Body of pancreas (tissue), 4 donors: ENCODE results near the gene CCDC66. TPM values are rescaled to one million over a fixed set of nuclear protein-coding genes. Genes with fewer than 3 reads are reported as not detected.

ENCODE experiments used
- ATAC-seq: fragments of 150-250 bp; one replicate; pipeline ENCODE4 v1.9.1; 2016
- DNase-seq, 4 donors: peaks; one replicate each; pipeline ENCODE4 v3.0.0-alpha.2; 2019
- H3K27ac ChIP-seq, 4 donors: fragments of 200-600 bp; sonication (generic); 1 replicate in 3 of 4; 2 replicates in 1 of 4; pipeline versions ENCODE4 v1.5.1 to v1.6.1; 2016 to 2019; ENCODE audit warnings: mild to moderate bottlenecking in 1 of 4, mixed read lengths in 1 of 4, moderate library complexity in 1 of 4
- H3K27me3 ChIP-seq, 2 donors: fragments of 200-600 bp; sonication (generic); one replicate each; pipeline ENCODE4 v1.6.0; 2016; ENCODE audit warnings: mild to moderate bottlenecking in 1 of 2
- H3K36me3 ChIP-seq, 2 donors: fragments of 200-600 bp; sonication (generic); replicated peaks in 1 of 2; 2 replicates each; pipeline ENCODE4 v1.5.1; 2016; ENCODE audit warnings: low read depth in 2 of 2; ENCODE audit not compliant: insufficient read depth in 1 of 2
- H3K4me1 ChIP-seq: fragments of 200-600 bp; sonication (generic); one replicate; pipeline ENCODE4 v1.6.0; 2016
- H3K4me3 ChIP-seq, 2 donors: fragments of 200-600 bp; sonication (generic); 1 replicate in 1 of 2; 2 replicates in 1 of 2; pipeline ENCODE4 v1.5.1; 2016 to 2019
- H3K9me3 ChIP-seq, 3 donors: fragments of 200-600 bp; sonication (generic); 1 replicate in 2 of 3; 2 replicates in 1 of 3; pipeline ENCODE4 v1.5.1; 2016
- POLR2A ChIP-seq, 3 donors: fragments of 450-650 bp; IDR thresholded peaks; one replicate each; pipeline ENCODE4 v1.6.1; 2016; ENCODE audit warnings: antibody characterized with exemption in 3 of 3, mild to moderate bottlenecking in 2 of 3
- WGBS, 2 donors: methylation state at CpG; one replicate each; pipeline ENCODE4 v1.1.5; 2017; 5-methylcytosine and 5-hydroxymethylcytosine counted together
- intact Hi-C: fragments of 100-400 bp; cut with DNase I; formaldehyde crosslinking; loops from one replicate; pipeline ENCODE4 v1.15.1; 2023
- total RNA-seq, 2 donors: library from RNA; depleted of rRNA; stranded (reverse); fragments of >200 nt; gene quantifications; one replicate each; pipeline ENCODE4 v1.1.0, GENCODE V29; 2016
- TF ChIP-seq, protein P1 (sequence below), 7 experiments: fragments of 450-650 bp in 4 of 7; fragments of 200-600 bp in 3 of 7; sonication (generic) in 3 of 7; IDR thresholded peaks; one replicate each; pipeline ENCODE4 v1.5.1; 2016 to 2019; ENCODE audit warnings: antibody characterized with exemption in 7 of 7

The CCDC66 gene
- total RNA-seq, 2 donors from 2014 or later: 28.0 to 43.8 TPM

DNA sequence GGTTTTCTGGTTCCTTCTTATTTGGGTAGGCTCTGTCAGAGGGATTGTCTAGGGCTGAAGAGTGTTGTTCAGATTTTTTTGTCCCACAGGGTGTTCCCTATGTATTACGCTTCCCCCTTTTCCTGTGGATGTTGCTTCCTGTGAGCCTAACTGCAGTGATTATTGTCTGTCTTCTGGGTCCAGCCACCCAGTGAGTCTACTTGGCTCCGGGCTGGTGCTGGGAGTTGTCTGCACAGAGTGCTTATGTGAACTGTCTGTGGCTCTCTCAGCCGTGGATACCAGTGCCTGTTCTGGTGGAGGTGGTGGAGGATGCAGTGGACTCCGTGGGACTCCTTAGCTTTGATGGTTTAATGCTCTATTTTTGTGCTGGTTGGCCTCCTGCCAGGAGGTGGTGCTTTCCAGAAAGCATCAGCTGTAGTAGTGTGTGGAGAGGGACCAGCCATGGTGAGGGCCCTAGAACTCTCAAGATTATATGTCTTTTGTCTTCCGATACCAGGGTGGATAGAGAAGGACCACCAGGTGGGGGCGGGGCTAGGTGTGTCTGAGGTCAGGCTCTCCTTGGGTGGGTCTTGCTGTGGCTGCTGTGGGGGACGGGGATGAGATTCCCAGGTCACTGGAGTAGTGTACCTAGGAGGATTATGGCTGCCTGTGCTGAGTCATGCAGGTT lies 53.8 kb downstream of the CCDC66 start:
- WGBS, 2 donors: 78 to 94% methylated on average over 7 of the region's 7 CpGs
- Histone ChIP-seq H3K27ac (no peak overlapping the region), H3K4me3 (no peak overlapping the region), H3K27me3 (no peaks in the 10 kb centered on the region), H3K9me3 (no peaks in the 10 kb centered on the region), H3K4me1 (no peaks in the 10 kb centered on the region), H3K36me3 (peaks cover 0 to 3% of the 10 kb centered on the region in 2 donors)
- intact Hi-C loops: no loop called here
- TF ChIP-seq POLR2A (IDR thresholded peaks at IDR 0.05): no peak
- ATAC-seq: no peak
- no peak for DNase-seq

DNA sequence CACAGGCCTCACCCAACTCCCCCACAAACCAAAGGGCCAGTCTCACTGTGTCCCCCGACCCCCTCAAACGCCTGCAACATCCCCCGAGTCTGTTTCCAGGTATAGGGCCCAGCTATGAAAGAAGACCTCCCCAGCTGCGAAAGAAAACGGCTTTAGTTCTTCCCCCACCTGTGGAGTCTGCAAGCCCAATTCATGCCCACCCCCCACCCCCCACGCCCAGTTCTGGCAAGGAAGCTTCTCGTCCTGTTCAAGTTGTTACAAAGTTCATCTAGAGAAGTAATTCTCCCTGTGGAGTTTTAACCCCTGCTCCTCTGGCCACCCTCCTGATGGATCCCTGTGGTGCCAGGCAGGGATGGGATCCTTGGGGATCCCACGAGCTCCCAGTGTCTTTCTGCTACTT lies 54.4 kb downstream of the CCDC66 start:
- no peaks in the 10 kb centered on the region for H3K27me3 ChIP-seq
- H3K9me3 ChIP-seq: no peaks in the 10 kb centered on the region
- intact Hi-C loops: no loop called here
- peaks cover 0 to 2% of the 10 kb centered on the region in 2 donors for H3K36me3 ChIP-seq
- WGBS, 2 donors: 82 to 91% methylated on average over 7 of the region's 8 CpGs
- no peak for DNase-seq
- TF ChIP-seq POLR2A (IDR thresholded peaks at IDR 0.05): no peak
- TF ChIP-seq, protein P1, sequence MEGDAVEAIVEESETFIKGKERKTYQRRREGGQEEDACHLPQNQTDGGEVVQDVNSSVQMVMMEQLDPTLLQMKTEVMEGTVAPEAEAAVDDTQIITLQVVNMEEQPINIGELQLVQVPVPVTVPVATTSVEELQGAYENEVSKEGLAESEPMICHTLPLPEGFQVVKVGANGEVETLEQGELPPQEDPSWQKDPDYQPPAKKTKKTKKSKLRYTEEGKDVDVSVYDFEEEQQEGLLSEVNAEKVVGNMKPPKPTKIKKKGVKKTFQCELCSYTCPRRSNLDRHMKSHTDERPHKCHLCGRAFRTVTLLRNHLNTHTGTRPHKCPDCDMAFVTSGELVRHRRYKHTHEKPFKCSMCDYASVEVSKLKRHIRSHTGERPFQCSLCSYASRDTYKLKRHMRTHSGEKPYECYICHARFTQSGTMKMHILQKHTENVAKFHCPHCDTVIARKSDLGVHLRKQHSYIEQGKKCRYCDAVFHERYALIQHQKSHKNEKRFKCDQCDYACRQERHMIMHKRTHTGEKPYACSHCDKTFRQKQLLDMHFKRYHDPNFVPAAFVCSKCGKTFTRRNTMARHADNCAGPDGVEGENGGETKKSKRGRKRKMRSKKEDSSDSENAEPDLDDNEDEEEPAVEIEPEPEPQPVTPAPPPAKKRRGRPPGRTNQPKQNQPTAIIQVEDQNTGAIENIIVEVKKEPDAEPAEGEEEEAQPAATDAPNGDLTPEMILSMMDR (IDR thresholded peaks at IDR 0.05): no peak
- no peaks in the 10 kb centered on the region for H3K4me1 ChIP-seq
- H3K4me3 ChIP-seq: no peak overlapping the region
- no peak for ATAC-seq
- H3K27ac ChIP-seq: no peak overlapping the region

DNA sequence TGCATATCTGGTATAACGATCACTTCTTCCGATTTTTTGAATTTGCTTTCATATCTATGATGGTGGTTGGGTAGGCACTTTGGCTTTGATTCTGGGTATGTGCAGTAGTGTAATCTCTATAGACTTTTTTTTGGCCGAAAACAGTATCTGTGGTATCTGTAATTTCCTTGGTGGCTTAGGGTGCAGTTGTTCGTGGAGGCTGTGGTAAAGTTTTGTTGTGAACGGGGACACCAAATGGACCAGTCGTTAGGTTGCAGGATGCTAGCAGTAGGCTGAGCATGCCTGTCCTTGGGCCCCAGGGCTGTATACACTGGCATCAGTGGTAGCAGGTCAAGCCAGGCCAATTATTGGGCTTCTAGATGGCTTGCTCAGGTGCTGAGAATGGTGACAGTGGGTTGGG lies 55.2 kb downstream of the CCDC66 start:
- WGBS, 2 donors: 90 to 96% methylated on average over 6 of the region's 6 CpGs
- no peak for ATAC-seq

DNA sequence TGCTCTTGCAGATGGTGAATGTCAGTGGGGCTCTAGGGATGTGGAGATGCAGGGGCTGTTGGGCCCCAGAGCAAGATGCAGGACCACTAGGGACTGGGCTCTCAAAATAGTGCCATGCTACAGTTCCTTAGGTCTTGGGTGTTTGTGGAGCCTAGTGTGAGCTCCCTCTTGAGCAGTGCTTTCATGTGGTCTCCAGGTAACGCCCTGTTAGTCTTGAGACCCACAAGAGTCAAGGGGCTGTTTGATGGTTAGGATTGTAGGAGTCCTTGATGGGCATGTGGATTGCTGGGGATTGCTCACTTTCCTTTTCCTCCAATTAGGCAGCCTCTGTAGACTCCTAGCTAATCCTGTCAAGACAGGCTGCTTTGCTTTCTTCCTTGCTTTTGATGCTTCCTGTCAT lies 56.0 kb downstream of the CCDC66 start:
- intact Hi-C loops: no loop called here
- Histone ChIP-seq H3K27ac (no peak overlapping the region), H3K36me3 (peaks cover 0 to 4% of the 10 kb centered on the region in 2 donors), H3K9me3 (no peaks in the 10 kb centered on the region), H3K4me1 (no peaks in the 10 kb centered on the region), H3K4me3 (no peak overlapping the region), H3K27me3 (no peaks in the 10 kb centered on the region)
- WGBS, 2 donors: 89 to 100% methylated on average over 1 of the region's 1 CpG
- TF ChIP-seq, protein P1 (IDR thresholded peaks at IDR 0.05): no peak
- no peak for TF ChIP-seq POLR2A (IDR thresholded peaks at IDR 0.05)
- ATAC-seq: no peak
- no peak for DNase-seq

More for the DNA sequence above, 55.2 kb downstream of the CCDC66 start:
- Histone ChIP-seq H3K9me3 (no peaks in the 10 kb centered on the region), H3K36me3 (peaks cover 0 to 4% of the 10 kb centered on the region in 2 donors), H3K27ac (no peak overlapping the region), H3K4me1 (no peaks in the 10 kb centered on the region), H3K27me3 (no peaks in the 10 kb centered on the region), H3K4me3 (no peak overlapping the region)
- DNase-seq: no peak
- intact Hi-C loops: no loop called here
- no peak for TF ChIP-seq POLR2A (IDR thresholded peaks at IDR 0.05)
- TF ChIP-seq, protein P1 (IDR thresholded peaks at IDR 0.05): no peak

DNA sequence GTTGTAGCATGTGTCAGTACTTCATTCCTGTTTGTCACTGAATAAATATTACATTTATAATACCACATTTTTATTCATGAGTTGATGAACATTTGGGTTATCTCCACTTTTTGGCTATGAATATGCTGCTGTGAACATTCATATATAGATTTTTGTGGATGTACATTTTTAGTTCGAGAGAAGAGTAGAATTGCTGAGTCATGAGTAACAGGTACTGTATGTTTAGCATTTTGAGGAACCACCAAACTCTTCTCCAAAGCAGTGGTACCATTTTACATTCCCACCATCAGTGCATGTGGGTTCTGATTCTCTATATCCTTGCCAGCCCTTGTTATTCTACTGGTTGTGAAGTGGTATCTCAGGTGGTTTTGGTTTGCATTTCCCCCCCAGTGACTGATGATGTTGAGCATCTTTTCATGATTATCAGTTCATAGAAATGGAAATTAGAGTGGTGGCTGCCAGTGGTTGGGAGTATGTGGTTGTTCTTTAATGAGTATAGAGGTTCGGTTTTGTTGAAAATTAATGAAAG lies 59.6 kb downstream of the CCDC66 start:
- no peaks in the 10 kb centered on the region for H3K27me3 ChIP-seq
- 75 to 85% methylated on average over 2 of the region's 2 CpGs for WGBS, 2 donors
- H3K4me3 ChIP-seq: no peak overlapping the region
- H3K4me1 ChIP-seq: peaks cover 7% of the 10 kb centered on the region
- intact Hi-C loops: no loop called here
- no peak for ATAC-seq
- peaks cover 0 to 7% of the 10 kb centered on the region in 2 donors for H3K36me3 ChIP-seq
- DNase-seq: no peak
- H3K27ac ChIP-seq: no peak overlapping the region
- TF ChIP-seq, protein P1 (IDR thresholded peaks at IDR 0.05): no peak
- no peak for TF ChIP-seq POLR2A (IDR thresholded peaks at IDR 0.05)
- no peaks in the 10 kb centered on the region for H3K9me3 ChIP-seq
